Brain pericyte (primary cell): Measurements from ENCODE around the gene GRB10.

Experiments used
- DNase-seq: peaks from one replicate; pipeline ENCODE4 v3.0.0-alpha.2; 2012; ENCODE audit warnings: low read depth, low spot score

GRB10 gene

DNA sequence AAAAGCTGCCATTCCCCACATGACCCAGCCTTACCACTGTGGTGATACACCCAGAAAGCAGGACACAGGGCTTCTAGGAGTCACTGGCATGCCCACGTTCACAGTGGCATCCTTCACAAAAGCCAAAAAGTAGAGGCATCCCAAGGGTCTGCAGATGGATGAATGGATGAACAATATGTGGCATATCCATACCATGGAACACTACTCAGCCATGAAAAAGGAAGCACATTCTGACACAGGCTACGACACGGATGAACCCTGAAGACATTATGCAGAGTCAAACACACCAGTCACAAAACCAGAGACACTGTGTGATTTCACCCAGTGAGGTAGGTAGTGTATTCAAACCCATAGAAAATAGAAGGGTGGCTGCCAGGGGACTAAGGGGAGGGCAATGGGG lies 112.8 kb downstream of the GRB10 start:
- no peak for DNase-seq

DNA sequence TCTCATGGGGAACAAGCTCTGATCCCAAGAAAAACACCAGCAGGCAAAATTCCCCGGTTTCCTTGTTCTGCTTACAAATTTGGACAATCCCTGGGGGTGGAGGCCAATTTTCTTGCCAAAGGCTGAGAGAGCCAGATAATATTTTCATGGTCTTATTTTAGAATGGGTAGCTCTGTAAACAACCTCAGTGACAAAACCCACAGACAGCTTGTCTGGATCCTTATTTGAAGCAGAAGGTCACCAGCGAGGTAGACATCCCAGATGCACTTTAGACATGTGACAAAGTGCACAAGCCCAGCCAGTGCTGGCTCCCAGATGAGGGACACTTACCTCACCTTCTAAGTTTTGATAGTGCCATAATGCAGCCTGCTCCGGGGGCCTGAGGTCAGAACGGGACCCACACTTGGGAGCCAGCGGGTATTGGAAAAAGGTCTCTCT lies 114.9 kb downstream of the GRB10 start:
- DNase-seq: no peak

DNA sequence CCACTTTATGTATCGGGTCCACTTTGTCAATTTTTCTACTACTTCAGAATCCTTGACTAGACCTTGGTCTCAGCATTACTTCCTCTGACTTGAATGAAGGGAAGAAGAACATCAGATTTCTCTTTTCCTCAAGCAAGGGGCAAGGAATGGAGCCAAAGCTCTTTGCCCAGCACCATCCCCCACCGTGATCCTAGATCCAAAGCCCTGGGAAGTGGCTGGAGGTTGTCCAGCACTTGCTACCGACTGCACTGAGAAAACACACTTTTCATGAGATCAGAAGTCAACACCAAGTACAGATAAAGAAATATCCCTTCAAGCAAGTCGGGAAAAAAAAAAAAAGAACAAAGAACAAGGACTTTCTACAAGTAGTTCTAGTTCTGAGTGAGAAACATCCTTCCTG lies 115.4 kb downstream of the GRB10 start:
- DNase-seq: no peak

DNA sequence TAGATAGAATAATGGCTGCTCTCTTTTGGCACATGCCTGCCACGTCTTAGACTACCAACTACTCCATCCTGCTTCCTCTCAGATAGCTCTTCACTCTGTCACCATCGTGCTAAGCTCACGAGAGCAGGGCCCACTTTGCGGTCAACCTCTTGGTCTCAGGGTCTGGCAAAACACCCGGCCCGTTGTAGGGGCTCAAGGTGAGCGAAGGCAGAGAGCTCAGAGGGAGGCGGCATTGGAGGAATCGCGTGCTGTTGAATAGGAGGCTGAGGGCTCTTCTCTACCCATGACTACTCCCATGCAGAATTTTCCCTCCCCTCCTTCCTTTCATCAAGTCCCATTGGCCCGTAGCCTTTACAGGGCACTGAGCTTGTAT lies 116.6 kb downstream of the GRB10 start:
- DNase-seq: no peak

DNA sequence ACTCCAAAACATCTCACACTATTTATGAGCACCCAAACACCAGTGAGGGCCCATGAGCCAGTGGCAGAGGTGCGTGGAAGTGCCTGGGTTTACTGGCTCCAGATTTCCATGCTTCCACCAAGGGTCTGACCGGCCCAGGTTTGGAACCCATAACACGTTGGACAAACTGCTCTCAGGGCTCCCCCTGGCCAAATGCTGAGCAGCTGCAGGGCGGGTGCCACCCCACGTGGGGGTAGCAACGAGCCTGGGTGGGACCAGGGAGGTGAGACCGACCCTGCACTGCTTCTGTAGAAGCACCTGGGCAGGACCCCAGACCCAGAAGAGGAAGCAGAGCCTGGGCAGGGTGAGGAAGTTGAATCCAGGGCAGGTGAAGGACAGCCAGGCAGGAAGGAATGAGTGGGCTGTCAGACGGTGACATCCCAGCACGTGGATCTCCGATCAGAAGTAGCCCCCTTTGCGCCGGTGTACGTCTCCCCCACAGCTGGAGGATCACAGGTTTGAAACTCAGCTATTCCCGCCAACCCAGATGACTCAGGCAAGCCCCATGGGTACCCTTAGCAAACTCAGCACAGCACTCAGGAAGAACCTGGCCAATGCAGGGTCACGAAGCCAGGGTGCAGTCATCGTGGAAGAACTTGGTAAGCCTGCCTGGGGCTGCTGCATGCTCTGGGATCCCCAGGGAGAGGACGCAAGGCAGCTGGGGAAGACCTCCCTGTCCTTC lies 117.1 kb downstream of the GRB10 start:
- DNase-seq: no peak

DNA sequence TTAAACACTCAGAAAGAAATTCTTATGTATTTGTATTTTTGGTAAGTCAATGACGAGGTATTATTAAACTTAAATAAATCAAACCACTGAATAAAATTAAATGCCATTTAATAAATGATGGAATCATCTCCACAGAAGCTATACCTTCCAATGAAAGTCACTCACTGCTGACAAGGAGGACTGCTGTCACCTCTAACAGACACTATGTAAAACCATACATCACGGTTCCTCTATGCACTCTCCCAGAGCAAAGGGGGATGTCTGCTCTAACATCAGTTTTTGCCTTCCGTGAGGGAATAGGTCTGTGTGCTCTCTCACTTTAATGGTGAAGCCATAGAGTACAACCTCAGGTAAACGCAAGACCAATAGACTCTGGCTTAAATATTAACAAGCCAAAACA lies 117.8 kb downstream of the GRB10 start:
- DNase-seq: no peak

DNA sequence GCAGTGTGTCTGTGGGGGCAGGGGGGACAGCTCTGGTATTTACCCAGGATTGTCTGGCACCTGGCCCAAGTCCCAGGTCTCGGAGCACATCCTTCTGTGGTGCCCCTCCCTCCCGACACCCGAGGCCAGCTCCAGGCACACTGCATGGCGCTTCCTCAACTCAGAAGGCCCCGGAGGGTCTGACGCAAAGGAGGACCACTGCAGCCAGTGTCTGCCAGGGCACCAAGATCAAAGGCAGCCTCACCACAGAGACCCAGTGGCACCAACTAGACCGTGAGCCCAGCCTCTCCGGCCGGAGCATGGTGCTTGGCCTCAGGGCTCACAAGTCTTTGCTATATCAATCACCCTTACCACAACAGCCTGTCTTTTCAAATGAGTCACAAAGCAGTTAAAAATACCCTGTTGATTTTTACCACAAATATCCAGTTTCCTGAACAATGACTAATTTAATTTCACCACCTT lies 118.2 kb downstream of the GRB10 start:
- DNase-seq: no peak

DNA sequence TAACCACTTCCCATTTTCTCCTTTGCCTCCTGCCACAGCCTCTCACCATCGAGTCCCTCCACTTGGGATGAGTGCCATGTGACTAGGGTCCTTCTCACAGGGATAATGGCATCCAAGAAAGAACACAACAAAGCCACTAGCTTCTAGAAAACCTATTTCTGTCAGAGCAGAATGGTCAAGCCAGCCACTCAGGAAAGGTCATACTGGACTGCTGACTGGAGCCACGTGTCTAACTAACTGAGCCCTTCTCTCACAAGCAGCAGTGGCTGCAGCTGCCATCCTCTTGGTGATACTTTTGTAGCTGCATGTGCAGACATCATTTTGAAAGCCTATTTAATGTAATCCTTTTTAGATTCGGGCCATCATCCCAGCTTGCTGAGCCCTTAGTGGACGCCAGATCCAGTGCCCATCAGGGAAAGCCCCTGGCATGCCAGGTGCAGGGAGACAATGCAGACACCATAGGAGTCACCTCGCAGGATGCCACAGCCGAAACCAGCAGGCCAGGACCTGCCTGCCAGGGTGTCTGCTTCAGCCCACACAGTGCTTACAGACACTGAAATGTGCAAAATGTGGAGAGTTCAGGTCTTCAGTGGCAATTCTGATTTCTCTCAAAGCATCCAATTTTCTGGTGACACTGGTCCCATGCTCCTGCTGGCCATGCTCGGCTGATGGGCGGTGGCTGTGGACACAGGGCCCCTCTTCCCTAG lies 119.1 kb downstream of the GRB10 start:
- no peak for DNase-seq

DNA sequence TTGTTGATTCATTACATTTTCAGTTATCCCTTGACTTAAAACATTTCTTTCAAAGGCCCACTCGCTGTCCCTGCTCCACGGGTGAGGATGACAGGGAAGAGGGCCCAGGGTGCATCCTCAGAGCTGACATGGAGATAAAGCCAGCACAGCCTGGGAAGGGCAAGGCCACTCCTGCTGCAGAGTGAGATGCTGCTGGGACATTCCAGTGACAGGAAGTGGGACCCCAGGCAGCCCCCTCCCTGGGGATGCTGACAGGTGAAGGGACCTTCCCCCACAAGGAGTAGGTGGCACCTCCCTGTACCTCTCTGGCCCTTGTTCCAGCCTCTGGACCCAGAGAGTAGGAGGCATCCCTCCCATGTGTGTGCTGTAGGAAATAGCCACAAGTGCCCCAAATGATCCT lies 119.7 kb downstream of the GRB10 start:
- no peak for DNase-seq

DNA sequence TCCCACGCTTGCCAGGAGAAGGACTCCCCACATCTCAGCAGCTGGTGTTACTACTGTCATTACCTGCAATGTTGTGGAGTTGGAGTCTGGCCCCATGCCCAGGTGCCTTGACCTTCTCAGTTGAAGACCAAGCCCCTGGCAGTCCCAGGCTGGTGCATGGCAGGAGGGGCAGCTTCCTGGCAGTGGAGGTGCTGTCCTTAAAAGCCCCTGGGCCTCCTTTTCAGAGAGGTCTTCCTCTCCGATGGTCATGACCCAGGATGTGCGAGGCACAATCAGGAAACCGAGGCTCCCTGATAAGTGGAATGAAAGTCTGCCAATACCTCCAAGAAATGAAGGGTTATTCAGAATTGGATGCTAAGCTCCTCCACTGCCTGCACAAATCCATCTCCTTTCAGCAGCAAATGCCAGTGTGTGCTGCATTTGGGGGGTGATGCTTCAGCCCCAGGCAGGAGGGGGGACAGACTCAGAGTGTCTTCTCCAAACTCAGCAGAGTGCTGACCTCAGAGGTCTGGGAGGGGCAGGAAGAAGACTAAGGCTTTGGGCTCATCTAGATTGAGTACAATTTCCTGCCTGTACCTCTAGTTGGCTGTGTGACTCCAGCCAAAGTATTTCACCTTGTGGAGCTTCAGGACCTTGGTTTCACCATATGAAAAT lies 120.5 kb downstream of the GRB10 start:
- DNase-seq: no peak

DNA sequence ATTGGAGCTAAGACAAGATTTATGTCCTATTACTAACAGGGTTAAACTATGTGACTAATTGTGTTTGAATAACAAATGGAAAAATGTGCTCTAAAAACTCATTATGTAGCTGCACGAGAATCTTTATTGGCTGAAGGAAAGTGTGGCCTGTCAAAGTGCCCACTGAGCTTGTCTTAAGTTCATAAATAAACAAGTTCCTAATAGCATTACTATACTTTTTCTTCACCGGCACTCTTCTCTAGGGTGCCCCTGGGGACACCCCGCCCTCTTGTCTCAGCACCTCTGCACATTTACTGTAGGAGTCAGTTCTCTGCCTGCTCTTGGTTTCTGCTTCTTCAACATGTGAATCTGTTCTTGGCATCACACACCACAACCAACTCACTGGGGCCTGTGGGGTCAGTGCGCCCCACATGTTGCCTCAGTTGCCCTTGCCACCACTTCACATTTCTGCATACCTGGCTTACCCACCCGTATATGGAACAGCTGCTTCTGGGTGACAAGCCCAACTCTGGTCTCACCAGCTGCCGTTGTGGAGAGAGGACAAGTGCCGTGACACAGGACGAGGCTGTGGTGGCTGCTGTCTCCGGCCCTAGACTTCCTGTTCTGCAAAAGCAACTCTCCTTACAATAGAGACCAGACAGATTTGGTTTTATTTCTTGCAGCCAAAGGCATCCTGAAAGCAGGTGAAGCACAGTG lies 121.2 kb downstream of the GRB10 start:
- DNase-seq: no peak

DNA sequence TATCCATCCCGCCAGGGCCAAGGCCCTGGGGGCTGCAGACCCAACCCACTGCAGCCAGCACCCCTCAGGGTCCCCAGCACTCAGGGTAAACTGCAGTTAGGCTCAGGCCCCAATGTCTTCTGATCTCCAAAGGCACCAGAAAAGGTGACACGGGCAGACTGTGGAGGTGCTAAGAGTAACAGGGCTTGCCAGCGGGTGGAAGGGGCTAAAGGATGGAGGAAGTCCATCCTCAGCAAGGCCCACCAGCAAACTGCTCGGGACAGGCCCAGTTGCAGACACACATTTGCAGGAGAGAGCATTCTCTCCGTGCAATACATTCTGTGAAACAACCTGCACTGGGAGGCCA lies 121.9 kb downstream of the GRB10 start:
- no peak for DNase-seq

DNA sequence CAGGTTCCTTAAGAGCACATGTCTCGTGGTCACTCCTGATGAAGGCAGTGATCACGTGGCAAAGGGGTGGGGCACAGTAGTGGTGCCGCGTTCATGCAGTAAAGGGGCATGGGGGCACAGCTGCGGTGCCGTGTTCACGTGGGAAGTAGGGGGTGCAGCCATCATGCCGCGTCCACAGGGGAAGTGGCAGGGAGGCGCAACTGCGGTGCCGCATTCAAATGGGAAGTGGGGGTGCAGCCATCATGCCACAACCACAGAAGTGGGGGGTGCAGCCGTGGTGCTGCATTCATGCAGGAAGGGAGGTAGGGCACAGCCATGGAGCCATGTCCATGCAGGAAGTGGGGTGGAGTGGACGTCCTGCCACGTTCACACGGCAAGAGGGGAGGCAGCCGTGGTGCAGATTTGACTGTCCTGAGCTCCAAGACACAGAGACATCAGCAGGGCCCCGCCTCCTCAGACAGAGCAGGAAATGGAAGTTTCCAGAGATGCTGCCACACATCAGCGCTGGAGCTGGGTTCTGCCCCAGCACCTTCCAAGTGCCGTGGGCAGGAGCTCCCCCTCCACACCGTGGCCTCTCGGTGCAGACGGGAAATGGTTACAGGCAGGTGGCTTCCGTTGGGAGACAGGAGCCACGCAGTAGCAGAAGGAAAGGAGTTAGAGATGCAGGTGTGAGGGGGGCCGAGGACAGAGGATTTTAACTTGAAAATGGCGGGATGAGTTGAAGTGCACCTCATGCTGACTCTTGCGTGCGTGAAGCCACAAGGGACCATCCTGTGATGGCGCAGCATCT lies 122.5 kb downstream of the GRB10 start:
- DNase-seq: no peak

DNA sequence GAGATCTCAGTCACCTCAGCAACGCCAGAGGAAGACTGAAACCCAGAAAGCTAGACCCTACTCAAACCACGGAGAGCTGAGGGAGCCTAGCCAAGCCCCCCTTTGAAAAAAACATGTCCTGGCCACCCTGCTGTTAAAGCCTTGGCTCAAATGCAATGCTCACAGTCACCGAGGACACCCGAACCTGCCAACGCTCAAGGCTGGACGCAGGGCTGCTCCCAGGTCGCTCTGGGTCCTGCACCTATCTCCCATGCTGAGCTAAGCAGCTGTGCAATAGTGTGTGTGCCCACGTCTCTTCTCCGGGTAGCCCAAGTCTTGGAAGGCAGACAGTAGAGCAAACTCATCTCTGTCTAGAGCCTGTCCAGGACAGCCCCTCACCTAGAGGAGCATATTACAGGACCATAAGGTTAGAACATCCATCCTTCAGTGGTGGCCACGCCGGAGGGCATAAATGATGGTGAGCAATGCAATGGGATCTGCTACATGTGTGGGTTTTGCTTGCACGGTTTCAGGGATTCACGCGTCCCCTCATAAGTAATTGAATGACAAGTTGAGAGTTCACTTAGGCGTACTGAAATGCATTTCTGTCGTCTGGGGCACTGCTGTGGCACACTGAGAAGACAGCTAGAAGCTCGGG lies 123.2 kb downstream of the GRB10 start:
- no peak for DNase-seq

DNA sequence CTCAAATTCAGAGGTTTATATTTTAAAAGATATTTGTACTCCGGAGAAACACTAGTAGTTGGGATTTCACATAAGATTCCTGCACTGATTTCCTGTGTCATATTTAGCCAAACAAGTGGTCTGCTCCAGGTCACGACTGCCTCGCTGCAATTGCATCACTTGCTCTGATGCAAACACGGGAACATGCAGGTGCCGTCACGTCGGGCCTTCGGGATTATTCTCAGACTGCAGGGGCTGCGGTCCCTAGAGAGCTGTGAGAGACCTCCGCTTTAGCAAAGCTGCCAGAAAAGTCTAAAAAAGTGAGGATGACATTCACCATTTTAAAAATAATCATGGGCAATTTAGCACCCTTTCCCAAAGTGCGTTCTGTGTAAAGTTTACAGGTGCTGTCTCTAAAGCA lies 124.0 kb downstream of the GRB10 start:
- no peak for DNase-seq

DNA sequence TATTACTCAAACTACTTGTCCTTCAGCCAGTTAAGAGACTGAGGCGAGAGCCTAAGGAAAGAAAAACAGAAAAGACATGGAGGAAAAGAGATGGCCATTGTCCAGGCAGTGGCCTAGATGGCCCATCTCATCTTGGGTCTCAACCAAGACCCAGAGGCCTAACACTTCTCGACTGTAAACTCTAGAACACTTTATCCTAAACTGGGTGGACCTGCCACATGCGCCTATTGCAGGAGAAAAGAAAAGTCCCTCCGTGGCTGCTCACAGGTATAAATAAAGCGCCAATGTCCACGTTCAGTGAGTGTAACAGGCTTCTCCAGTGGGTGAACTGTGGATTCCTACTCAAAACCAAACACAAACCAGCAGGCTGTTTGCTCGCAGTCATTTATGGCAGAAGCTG lies 124.8 kb downstream of the GRB10 start:
- DNase-seq: no peak

DNA sequence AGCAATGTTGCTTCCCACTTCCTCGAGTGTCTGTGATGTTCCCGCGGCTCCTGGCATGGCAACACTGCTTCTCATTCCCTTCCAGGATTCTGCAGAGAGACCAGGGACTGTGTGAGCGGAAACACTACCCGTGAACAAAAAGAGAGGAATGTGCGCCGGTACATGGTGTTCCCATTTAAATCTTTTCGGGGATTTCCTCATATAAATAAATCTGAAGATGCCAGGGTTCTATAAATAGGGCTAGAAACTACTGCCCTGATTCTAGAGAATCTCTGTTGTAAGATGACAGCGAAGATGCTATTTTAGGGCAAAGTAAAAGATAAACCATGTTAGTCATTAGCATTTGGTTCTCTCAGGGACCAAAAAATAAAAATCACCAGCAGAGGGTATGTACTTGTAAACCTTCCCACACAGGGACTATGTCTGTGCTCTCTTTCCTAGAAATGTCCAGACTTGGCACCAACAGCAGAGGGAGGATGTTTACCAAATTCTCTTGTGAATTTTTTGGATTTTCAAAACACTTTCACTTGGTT lies 125.3 kb downstream of the GRB10 start:
- DNase-seq: no peak

DNA sequence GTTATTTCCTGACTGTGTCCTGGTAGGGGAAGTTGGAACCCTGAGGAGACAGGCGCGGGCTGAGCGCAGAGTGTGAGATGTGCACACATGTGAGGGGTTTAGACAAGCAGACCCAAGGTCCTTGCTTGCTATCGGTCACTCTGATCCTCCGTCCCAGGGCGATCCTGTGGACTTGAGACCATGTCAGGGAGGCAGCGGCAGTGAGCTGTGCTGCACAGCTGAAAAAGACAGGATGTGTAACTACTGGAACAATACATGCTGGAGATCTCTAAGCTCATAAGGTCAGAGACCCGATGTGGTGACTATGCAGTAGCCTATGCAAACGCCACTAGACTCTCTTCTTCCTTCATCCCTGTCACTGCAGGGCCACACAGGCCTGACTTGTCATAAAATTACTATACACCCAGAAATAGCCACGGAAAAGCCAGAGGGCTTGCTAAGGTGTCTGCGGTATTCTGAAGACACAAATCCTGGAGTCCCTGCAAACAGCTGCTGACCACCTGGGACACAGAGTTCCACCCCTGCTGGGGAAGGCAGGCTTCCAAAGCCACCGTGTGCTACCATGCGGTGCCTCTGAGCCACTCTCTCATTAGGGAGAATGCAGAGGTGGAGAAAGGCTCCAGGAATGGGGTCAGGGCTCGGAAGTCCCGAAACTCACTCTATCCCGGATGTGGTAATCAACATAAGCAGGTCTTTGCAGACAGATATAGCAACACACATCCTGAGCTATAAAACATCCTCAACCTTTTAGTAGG lies 126.4 kb downstream of the GRB10 start:
- no peak for DNase-seq

DNA sequence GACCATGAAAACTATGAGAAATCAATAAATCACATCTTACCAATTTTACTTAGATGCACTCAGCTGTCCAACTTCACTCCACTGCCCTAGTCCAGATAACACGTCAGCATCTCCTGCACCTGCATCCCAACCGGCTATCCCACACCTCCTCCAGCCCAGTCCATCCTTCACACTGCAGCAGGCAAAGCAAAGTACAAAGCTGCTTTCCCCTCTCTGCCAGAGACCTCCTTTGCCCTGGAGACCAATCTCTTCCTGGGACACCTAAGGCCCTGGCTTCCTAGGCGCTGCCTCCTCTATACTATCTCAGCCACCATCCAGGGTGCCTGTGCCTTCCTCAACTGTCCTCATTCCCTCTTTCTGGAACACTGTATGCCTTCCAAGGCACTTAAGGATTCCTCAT lies 127.2 kb downstream of the GRB10 start:
- DNase-seq: no peak

DNA sequence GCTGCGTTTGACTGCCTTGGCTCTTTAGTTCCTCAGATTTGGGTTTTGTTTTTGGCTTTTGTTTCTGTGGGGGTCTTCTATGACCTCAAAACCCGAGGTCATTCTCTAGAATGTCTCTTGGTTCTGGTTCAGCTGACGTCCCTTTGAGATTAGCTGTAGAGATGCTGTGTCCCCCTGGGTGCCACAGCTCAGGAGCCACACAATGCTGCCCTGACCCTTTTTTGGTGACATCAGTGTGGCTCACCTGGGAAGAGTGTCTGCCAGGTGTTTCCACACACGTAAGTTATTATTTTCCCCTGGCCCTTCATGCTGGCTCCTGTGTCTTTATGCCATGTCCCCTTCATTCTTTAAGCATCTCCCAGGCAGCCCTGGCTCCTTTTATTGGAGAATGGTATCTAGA lies 127.7 kb downstream of the GRB10 start:
- no peak for DNase-seq
